HG02885 (cell line): Measurements from ENCODE around the gene RAD51B.
A peak's percentile ranks its signal among the peaks of the same experiment; 100 is the strongest.
"Not testable (repeated sequence)": the region's sequence is repeated elsewhere in the genome, so short reads cannot be mapped to it uniquely, and the experiment has no call there.

Source experiments
- ATAC-seq: cut with Tn5 transposase; IDR thresholded peaks from one replicate; pipeline ENCODE4 v1.9.1; 2021; ENCODE audit warnings: mild to moderate bottlenecking; ENCODE audit not compliant: unreplicated experiment, poor library complexity

The RAD51B gene

GRCh38 chr14:67819563-67820421, at the start of gene RAD51B:
Gene RAD51B (plus strand): TSS chr14:67819779.
- peak; percentile 66 for ATAC-seq

- no peak for ATAC-seq
Measured at GRCh38 chr14:67773844-67774377, 45.7 kb upstream of the RAD51B start.

GRCh38 chr14:67776653-67777322, 42.8 kb upstream of the RAD51B start:
- no peak for ATAC-seq

- ATAC-seq: no peak
Measured at GRCh38 chr14:67778792-67779191, 40.8 kb upstream of the RAD51B start.

GRCh38 chr14:67782090-67782489, 37.5 kb upstream of the RAD51B start:
- ATAC-seq: no peak

- no peak for ATAC-seq
Measured at GRCh38 chr14:67784244-67784823, 35.2 kb upstream of the RAD51B start.

- no peak for ATAC-seq
Measured at GRCh38 chr14:67785270-67786109, 34.1 kb upstream of the RAD51B start.

GRCh38 chr14:67787673-67788072, 31.9 kb upstream of the RAD51B start:
- no peak for ATAC-seq

GRCh38 chr14:67798731-67799130, 20.8 kb upstream of the RAD51B start:
- no peak for ATAC-seq

GRCh38 chr14:67800743-67801142, 18.8 kb upstream of the RAD51B start:
- no peak for ATAC-seq

- no peak for ATAC-seq
Measured at GRCh38 chr14:67806246-67806645, 13.3 kb upstream of the RAD51B start.

GRCh38 chr14:67814821-67815220, 4.8 kb upstream of the RAD51B start:
- ATAC-seq: no peak

GRCh38 chr14:67815573-67816225, 3.9 kb upstream of the RAD51B start:
- ATAC-seq: no peak

GRCh38 chr14:67816326-67817002, 3.1 kb upstream of the RAD51B start, which contains the start of gene ZFYVE26:
Gene ZFYVE26 (minus strand): TSS chr14:67816590. CDS start chr14:67815963, 627 bp downstream.
- ATAC-seq: peak; percentile 87

- no peak for ATAC-seq
Measured at GRCh38 chr14:67817750-67818438, 1.7 kb upstream of the RAD51B start.

GRCh38 chr14:67818476-67818875, 1.1 kb upstream of the RAD51B start:
- not testable (repeated sequence) for ATAC-seq

- ATAC-seq: no peak
Measured at GRCh38 chr14:67820428-67820971, 921 bp downstream of the RAD51B start.

GRCh38 chr14:67821121-67821520, 1.5 kb downstream of the RAD51B start:
- no peak for ATAC-seq
